HepG2 (cell line): ENCODE measurements around the gene AKAP8. TPM values are rescaled to one million over a fixed set of nuclear protein-coding genes. Genes with fewer than 3 reads are reported as not detected.
A peak's percentile ranks its signal among the peaks of the same experiment; 100 is the strongest.

Experiments
- ATAC-seq: fragments of 200-7000 bp; cut with Tn5 transposase; 3 replicates; pipeline ENCODE4 v1.9.1; 2020; ENCODE audit warnings: mild to moderate bottlenecking, moderate library complexity
- BruUV-seq: library from RNA; stranded (reverse); fragments of 400-500 nt; replicated peaks from 2 replicates; lab custom pipeline; 2021; lab: Mats Ljungman, UMichigan
- CTCF ChIA-PET: fragments of 300-600 bp; formaldehyde crosslinking; extraction: SDS; loops from one replicate; lab custom pipeline; 2021; ENCODE audit warnings: low total read pairs, inconsistent platforms, low intra/inter-chr PET ratio; lab: Yijun Ruan, JAX
- POLR2A ChIA-PET: fragments of 350-600 bp; sonication (Branson Sonifier 250); formaldehyde crosslinking; loops from one replicate; lab custom pipeline; 2020; ENCODE audit warnings: antibody characterized with exemption, inconsistent platforms; lab: Yijun Ruan, JAX
- DNase-seq: peaks from one replicate; pipeline ENCODE4 v3.0.0-alpha.2; 2015; ENCODE audit warnings: low spot score
- FAIRE-seq: peaks from 3 replicates; lab custom pipeline; 2011; peaks lifted over from hg19 to GRCh38; lab: Jason Lieb, UNC
- H2AFZ ChIP-seq: one replicate; pipeline ENCODE4 v1.6.1; 2011; ENCODE audit warnings: low read length, inconsistent platforms
- H3K27ac ChIP-seq: fragments of 300-600 bp; 3 replicates; pipeline ENCODE4 v1.8.0; 2011; ENCODE audit warnings: mixed run types, mild to moderate bottlenecking, mixed read lengths, low read length, inconsistent platforms; ENCODE audit not compliant: insufficient read depth; ENCODE audit errors: extremely low read length
- H3K27me3 ChIP-seq, 2 experiments: fragments of 200-600 bp in 1 of 2; 2 replicates in 1 of 2; 3 replicates in 1 of 2; pipeline versions ENCODE4 v1.6.0 to v1.8.0; 2011; ENCODE audit warnings: low read length in 2 of 2, mild to moderate bottlenecking in 2 of 2, moderate library complexity in 2 of 2, inconsistent platforms in 1 of 2; ENCODE audit not compliant: insufficient read depth in 2 of 2, control insufficient read depth in 1 of 2
- H3K36me3 ChIP-seq, 2 experiments: fragments of 200-600 bp in 1 of 2; replicated peaks in 1 of 2; 2 replicates in 1 of 2; 3 replicates in 1 of 2; pipeline versions ENCODE4 v1.5.1 to v1.8.0; 2011; ENCODE audit warnings: low read length in 2 of 2, inconsistent platforms in 1 of 2; ENCODE audit not compliant: insufficient read depth in 2 of 2, control insufficient read depth in 1 of 2
- H3K4me1 ChIP-seq: 2 replicates; pipeline ENCODE4 v1.5.1; 2012; ENCODE audit warnings: low read length, inconsistent platforms; ENCODE audit not compliant: insufficient read depth
- H3K4me2 ChIP-seq: 2 replicates; pipeline ENCODE4 v1.6.0; 2011; ENCODE audit warnings: low read depth, low read length, inconsistent platforms
- H3K4me3 ChIP-seq, 3 experiments: fragments of 200-600 bp in 1 of 3; sonication (generic), shearing (Covaris generic) in 1 of 3; replicated peaks in 1 of 3; 2 replicates each; pipeline ENCODE4 v1.5.1; 2011 to 2016; ENCODE audit warnings: low read length in 3 of 3, inconsistent platforms in 2 of 3, low read depth in 2 of 3, mild to moderate bottlenecking in 2 of 3, control low read depth in 1 of 3, mixed read lengths in 1 of 3; ENCODE audit not compliant: insufficient read depth in 1 of 3
- H3K79me2 ChIP-seq: one replicate; pipeline ENCODE4 v1.6.1; 2011; ENCODE audit warnings: low read length, inconsistent platforms; ENCODE audit not compliant: insufficient read depth
- H3K9ac ChIP-seq: 2 replicates; pipeline ENCODE4 v1.6.0; 2011; ENCODE audit warnings: mild to moderate bottlenecking, low read depth, low read length, inconsistent platforms; ENCODE audit not compliant: insufficient read depth
- H3K9me3 ChIP-seq: 2 replicates; pipeline ENCODE4 v1.5.1; 2012; ENCODE audit warnings: mild to moderate bottlenecking, low read length
- H4K20me1 ChIP-seq: 2 replicates; pipeline ENCODE4 v1.6.0; 2011; ENCODE audit warnings: inconsistent platforms, mild to moderate bottlenecking, low read length, moderate library complexity; ENCODE audit not compliant: insufficient read depth
- POLR2G ChIP-seq: fragments of 200-400 bp; formaldehyde crosslinking; IDR thresholded peaks from 2 replicates; pipeline ENCODE4 v1.6.1; 2018; ENCODE audit warnings: mild to moderate bottlenecking, low read depth, low read length, moderate library complexity
- ZMAT3 ChIP-seq: sonication (generic); formaldehyde crosslinking; conservative IDR thresholded peaks from 2 replicates; pipeline ENCODE4 v1.7.0; 2021; ENCODE audit warnings: missing genetic modification reagents
- ZNF460 ChIP-seq: sonication (generic); formaldehyde crosslinking; IDR thresholded peaks from 2 replicates; pipeline ENCODE4 v1.5.1; 2020; ENCODE audit warnings: missing genetic modification reagents, mild to moderate bottlenecking, borderline replicate concordance
- WGBS: methylation state at CpG from one replicate; pipeline ENCODE4 v1.1.6; 2017; ENCODE audit warnings: low lambda C conversion rate; 5-methylcytosine and 5-hydroxymethylcytosine counted together
- in situ Hi-C: cut with HindIII; loops from 2 replicates; pipeline ENCODE4 v1.10.0; 2017; ENCODE audit warnings: low pct_unique_long_range_greater_than_20kb; ENCODE audit not compliant: extremely low pct_ligation_motif_present
- intact Hi-C: fragments of 100-400 bp; cut with micrococcal nuclease; formaldehyde crosslinking; loops from one replicate; pipeline ENCODE4 v1.10.0; 2022; ENCODE audit not compliant: unreplicated experiment
- polyA plus RNA-seq, 8 experiments: library from polyadenylated mRNA; depleted of rRNA in 3 of 8; stranded (reverse) in 7 of 8; unstranded in 1 of 8; fragments of >200 nt; fragmentation: Illumina TruSeq in 4 of 8; extraction: Trizol in 4 of 8; gene quantifications; 2 replicates each; pipeline versions ENCODE4 v1.2.1 to v1.2.3, GENCODE V29; 2011 to 2016; ENCODE audit warnings: low read depth in 4 of 8, missing spikeins in 1 of 8, mixed read lengths in 1 of 8; ENCODE audit not compliant: insufficient read depth in 1 of 8
- total RNA-seq, 5 experiments: library from RNA; depleted of rRNA; stranded (reverse); fragments of >200 nt; fragmentation: Illumina TruSeq; extraction: Trizol; gene quantifications; 2 replicates each; pipeline ENCODE4 v1.2.3, GENCODE V29; 2016; ENCODE audit warnings: low read depth in 1 of 5
- TF ChIP-seq, protein P1 (sequence below): sonication (generic); formaldehyde crosslinking; IDR thresholded peaks from 2 replicates; pipeline ENCODE4 v1.4.0; 2020; ENCODE audit warnings: missing genetic modification reagents

The AKAP8 gene
- total and polyA plus RNA-seq, 2 of the 13 experiments (the other 11 are each of a cell fraction or from before 2014, with no cell fraction given): 15.9 to 22.1 TPM

DNA sequence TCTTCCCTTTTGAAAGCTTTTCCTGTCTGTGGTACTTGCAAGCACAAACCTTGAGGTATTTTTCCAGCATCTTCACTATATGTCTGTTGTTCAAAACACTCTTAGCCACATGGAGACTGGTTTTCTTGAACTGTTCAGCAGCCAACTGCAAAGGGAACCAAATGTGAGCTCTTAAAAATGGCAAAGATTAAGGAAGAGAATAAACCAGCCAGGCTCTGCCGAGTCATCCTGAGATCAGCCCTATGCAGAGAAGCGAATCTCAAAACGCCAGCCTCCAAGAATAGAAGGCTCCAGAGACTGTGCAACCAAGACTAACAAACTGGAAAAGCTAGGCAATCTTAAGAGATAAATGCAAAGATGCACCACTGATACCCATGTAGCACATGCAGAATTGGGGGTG lies 20.7 kb downstream of the AKAP8 start:
- Histone ChIP-seq H2AFZ (no peak overlapping the region), H3K9ac (no peak overlapping the region), H3K9me3 (no peaks in the 10 kb centered on the region), H3K36me3 (peaks cover 38 to 59% of the 10 kb centered on the region in 2 experiments), H3K79me2 (no peaks in the 10 kb centered on the region), H4K20me1 (no peaks in the 10 kb centered on the region), H3K27me3 (no peaks in the 10 kb centered on the region; a peak in 1 of 5 replicates), H3K4me2 (no peak overlapping the region), H3K27ac (no peak overlapping the region)
- intact Hi-C loops: no loop called here
- CTCF ChIA-PET: no interaction called here
- FAIRE-seq: no peak
- no TSS peak for BruUV-seq
- DNase-seq: no peak
- in situ Hi-C loops: no loop called here
- TF ChIP-seq ZMAT3 (CRISPR knock-in tag) (no peak), POLR2G (peak; percentile 9; the same call in 1 of the 2 replicates)
- TF ChIP-seq, all 625 proteins: peak for 1
- Histone ChIP-seq H3K4me1 (no peaks in the 10 kb centered on the region), H3K4me3 (no peak overlapping the region)
- WGBS: 99% methylated on average over 3 of the region's 3 CpGs
- POLR2A ChIA-PET: interaction anchor here (0.9 to 2.9 kb wide), 3 partner anchors 8 to 62 kb away, joined by 4 to 9 read pairs (median 4); no protein-coding TSS in a partner anchor
- ATAC-seq: no peak

DNA sequence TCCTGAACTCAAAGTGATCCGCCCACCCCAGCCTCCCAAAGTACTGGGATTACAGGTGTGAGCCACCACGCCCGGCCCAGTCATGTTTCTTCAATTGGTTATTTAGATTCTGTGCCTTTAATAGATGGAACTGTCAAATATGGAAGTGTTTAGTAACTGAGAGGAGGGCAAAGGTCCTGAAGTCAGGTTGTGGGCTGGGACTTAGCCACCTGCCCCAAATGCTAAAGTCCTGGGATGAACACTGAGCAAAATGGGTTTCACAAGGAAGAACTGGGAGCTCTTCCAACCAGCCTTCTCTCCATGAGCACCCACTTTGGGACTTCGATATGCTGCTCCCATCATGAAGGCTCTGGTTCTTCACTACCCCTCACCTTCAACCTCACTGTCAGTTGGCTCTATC lies 21.7 kb downstream of the AKAP8 start:
- H3K9ac ChIP-seq: no peak overlapping the region
- no peak overlapping the region for H2AFZ ChIP-seq
- peaks cover 40 to 63% of the 10 kb centered on the region in 2 experiments for H3K36me3 ChIP-seq
- ChIA-PET POLR2A (interaction anchor here (1.2 to 2.9 kb wide), 2 partner anchors 20 to 22 kb away, joined by 3 to 9 read pairs; partner anchors contain the start of gene AKAP8), CTCF (no interaction called here)
- no peaks in the 10 kb centered on the region for H3K9me3 ChIP-seq
- no peaks in the 10 kb centered on the region for H3K4me1 ChIP-seq
- FAIRE-seq (no peak), DNase-seq (no peak), ATAC-seq (no peak)
- no TSS peak for BruUV-seq
- in situ Hi-C loops: no loop called here
- WGBS: 100% methylated on average over 4 of the region's 4 CpGs
- 0 out of 2 replicates have a peak, but pooled peaks have one; percentile 17 for TF ChIP-seq ZNF460 (CRISPR knock-in tag)
- TF ChIP-seq, protein P1, sequence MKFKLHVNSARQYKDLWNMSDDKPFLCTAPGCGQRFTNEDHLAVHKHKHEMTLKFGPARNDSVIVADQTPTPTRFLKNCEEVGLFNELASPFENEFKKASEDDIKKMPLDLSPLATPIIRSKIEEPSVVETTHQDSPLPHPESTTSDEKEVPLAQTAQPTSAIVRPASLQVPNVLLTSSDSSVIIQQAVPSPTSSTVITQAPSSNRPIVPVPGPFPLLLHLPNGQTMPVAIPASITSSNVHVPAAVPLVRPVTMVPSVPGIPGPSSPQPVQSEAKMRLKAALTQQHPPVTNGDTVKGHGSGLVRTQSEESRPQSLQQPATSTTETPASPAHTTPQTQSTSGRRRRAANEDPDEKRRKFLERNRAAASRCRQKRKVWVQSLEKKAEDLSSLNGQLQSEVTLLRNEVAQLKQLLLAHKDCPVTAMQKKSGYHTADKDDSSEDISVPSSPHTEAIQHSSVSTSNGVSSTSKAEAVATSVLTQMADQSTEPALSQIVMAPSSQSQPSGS (CRISPR knock-in tag): no peak
- no peak overlapping the region for H3K4me3 ChIP-seq
- H3K4me2 ChIP-seq: no peak overlapping the region
- H3K27ac ChIP-seq: no peak overlapping the region
- no peaks in the 10 kb centered on the region for H4K20me1 ChIP-seq
- intact Hi-C loops: no loop called here
- H3K27me3 ChIP-seq: no peaks in the 10 kb centered on the region; a peak in 1 of 5 replicates
- H3K79me2 ChIP-seq: no peaks in the 10 kb centered on the region
